BE2C (cell line): ENCODE measurements around the gene FMNL2.

Experiments used
- DNase-seq: peaks from one replicate; pipeline ENCODE4 v3.0.0-alpha.2; 2020
- H3K27me3 ChIP-seq: fragments of 250-450 bp; sonication (Bioruptor Pico); 2 replicates; pipeline ENCODE4 v1.5.1; 2020; ENCODE audit warnings: mild to moderate bottlenecking
- H3K36me3 ChIP-seq: fragments of 250-450 bp; sonication (Bioruptor Pico); 2 replicates; pipeline ENCODE4 v1.5.1; 2020; ENCODE audit warnings: mild to moderate bottlenecking
- H3K4me1 ChIP-seq: fragments of 250-450 bp; sonication (Bioruptor Pico); 2 replicates; pipeline ENCODE4 v1.5.1; 2020
- H3K4me3 ChIP-seq: 2 replicates; pipeline ENCODE4 v1.5.1; 2011; ENCODE audit warnings: low read depth, low read length
- H3K9me3 ChIP-seq: fragments of 250-450 bp; sonication (Bioruptor Pico); 2 replicates; pipeline ENCODE4 v1.5.1; 2020
- TF ChIP-seq, protein P1 (sequence below): IDR thresholded peaks from 2 replicates; pipeline ENCODE4 v1.5.1; 2012; ENCODE audit warnings: mild to moderate bottlenecking, low read depth, low read length

The FMNL2 gene

DNA sequence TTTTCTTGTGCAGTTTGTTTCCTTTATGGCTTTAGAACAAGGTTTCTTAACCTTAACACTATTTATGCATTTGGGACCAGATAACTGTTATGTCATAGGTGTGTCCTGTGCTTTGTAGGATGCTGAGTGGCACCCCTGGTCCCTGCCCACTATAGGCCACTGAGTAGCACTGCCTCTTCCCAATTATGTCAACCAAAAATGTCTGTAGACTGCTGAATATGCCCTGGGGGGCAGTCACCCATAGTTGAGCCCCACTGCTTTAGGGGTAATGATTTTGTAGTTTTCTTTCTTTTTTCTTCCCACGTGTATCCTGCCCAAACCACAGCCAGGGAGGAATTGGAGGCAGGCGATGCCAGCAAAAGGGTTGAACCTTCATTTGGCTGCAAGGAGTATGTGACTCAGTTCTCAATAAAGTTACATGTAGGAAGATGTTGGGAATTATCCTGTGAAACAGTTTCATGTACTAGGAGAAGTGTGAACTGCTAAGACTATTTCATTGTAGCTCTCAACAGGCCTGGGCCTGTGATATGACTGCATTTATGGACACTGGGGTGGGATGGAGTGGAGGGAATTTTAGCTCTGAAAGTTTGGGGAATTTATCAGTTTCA, 65.7 kb downstream of the FMNL2 start:
- H3K4me1 ChIP-seq: no peaks in the 10 kb centered on the region
- no peak overlapping the region for H3K4me3 ChIP-seq
- TF ChIP-seq, protein P1, sequence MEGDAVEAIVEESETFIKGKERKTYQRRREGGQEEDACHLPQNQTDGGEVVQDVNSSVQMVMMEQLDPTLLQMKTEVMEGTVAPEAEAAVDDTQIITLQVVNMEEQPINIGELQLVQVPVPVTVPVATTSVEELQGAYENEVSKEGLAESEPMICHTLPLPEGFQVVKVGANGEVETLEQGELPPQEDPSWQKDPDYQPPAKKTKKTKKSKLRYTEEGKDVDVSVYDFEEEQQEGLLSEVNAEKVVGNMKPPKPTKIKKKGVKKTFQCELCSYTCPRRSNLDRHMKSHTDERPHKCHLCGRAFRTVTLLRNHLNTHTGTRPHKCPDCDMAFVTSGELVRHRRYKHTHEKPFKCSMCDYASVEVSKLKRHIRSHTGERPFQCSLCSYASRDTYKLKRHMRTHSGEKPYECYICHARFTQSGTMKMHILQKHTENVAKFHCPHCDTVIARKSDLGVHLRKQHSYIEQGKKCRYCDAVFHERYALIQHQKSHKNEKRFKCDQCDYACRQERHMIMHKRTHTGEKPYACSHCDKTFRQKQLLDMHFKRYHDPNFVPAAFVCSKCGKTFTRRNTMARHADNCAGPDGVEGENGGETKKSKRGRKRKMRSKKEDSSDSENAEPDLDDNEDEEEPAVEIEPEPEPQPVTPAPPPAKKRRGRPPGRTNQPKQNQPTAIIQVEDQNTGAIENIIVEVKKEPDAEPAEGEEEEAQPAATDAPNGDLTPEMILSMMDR: no peak
- no peaks in the 10 kb centered on the region for H3K9me3 ChIP-seq
- H3K27me3 ChIP-seq: no peaks in the 10 kb centered on the region
- H3K36me3 ChIP-seq: no peaks in the 10 kb centered on the region
- no peak for DNase-seq

DNA sequence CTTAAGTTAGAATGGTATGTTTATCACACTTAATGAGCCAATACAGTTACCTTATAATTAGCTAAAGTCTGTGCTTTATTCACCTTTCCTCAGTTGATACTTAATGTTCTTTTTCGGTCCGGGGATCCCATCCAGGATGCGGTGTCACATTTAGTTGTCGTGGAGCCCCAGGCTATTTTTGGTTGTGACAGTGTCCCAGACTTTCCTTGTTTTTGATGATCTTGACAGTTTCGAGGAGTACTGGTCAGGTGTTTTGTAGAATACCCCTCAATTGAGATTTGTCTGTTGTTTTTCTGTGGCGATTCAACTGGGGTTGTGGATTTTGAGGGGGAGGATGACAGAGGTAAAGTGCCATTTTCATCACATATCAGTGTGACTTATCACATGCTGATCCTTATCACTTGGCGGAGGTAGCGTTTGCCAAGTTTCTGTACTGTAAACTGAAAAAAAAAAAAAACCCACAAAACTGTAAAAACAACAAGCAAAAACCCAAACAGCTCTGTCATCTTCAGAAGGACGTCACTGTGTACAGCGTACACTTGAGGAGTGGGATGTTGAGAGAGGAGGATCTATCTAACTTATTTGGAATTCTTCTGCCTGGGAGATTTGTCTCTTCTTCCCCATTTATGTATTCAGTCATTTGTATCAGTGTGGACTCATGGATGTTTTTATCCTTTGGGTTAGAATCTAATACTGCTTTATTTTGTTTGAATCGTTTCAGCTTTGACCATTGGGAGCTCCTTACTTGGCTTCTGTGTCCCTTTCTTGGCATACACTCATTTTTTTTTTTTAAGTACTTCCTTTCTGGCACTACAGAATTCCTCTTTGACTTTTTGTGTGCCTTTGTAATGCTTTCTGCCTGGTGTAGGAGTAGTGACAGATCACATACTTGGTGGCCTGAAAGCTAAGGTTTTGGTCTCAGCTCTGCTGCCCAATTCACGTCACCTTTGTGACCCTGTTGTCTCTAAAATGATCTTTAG, 68.1 kb downstream of the FMNL2 start:
- Histone ChIP-seq H3K4me1 (no peaks in the 10 kb centered on the region), H3K27me3 (no peaks in the 10 kb centered on the region), H3K9me3 (no peaks in the 10 kb centered on the region), H3K36me3 (no peaks in the 10 kb centered on the region), H3K4me3 (no peak overlapping the region)
- no peak for DNase-seq
- TF ChIP-seq, protein P1: no peak

DNA sequence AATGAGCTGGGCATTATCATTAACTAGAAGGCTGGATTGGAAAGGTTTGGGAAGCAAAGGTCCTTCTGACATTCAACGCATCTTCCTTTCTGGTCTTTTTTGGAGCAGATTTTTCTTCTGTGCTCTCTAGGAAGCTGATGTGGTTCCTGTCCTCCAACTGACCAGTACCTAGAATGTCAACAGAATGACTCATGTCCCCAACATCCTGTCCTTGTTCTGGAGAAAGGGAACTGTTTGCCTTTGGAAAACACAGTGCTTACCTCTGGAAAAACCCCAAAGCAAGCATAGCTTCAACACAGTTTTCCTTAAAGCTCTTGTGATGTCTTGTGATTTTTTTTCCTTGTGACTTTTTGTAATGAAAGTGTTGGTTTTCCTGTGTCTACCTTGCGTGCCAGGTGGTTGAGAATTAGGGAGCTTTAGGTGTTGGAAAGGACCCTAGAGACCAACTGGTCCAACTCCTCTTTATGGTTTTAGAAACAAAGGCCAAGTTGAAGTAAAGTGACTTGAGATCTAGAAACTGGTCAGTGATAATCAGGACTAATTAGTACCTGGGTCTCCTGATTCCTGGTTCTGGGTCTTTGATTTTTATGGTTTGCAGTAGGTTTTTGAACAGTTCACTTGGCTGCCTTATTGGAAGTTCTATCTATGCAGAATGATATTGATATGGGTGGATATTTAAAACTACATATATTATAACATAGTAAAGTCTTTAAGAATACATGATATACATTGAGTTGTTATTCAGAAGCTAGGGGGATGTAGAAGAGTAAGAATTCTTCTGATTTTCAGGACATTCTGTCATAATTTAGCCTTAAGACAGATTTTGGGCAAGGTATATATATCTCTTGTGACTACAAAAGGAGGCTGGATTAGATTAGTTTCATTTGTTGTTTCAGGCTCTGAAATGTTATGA, 70.5 kb downstream of the FMNL2 start:
- no peaks in the 10 kb centered on the region for H3K4me1 ChIP-seq
- no peak for DNase-seq
- no peaks in the 10 kb centered on the region for H3K9me3 ChIP-seq
- no peaks in the 10 kb centered on the region for H3K36me3 ChIP-seq
- TF ChIP-seq, protein P1: no peak
- H3K4me3 ChIP-seq: no peak overlapping the region
- no peaks in the 10 kb centered on the region for H3K27me3 ChIP-seq

DNA sequence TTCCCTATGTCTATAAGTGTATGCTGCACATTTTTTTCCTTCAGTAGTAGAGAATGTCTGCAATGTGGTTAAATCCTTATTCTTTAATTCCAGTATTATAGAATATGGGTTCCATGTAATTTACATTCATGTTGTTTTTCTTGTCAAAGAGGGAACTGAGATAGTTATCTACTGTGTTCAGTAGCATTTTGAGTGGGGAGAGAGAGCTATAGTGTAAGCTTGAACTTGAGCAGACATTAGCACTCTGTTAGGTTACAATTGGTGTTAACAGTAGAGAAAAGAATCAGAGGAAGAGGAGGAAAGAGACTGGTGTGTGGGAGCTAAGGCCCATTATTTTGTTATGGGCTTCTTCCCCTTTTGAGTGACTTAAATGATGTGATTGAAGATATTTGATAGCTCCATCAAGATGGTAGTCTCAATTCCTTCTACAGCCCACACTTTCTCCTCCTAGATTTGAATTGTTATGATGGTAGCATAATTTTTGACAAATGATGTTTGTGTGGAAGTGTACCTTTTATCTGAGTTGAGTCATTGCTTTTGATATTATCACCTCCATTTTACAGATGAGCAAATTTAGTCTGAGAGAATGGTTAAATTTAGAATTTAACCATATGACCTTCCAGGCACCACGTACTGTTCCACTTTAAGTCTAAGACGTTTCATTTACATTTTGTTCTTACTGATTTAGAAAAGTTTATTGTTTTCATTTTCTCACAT, 71.3 kb downstream of the FMNL2 start:
- DNase-seq: no peak
- H3K4me1 ChIP-seq: no peaks in the 10 kb centered on the region
- H3K36me3 ChIP-seq: no peaks in the 10 kb centered on the region
- no peaks in the 10 kb centered on the region for H3K9me3 ChIP-seq
- TF ChIP-seq, protein P1: no peak
- H3K4me3 ChIP-seq: no peak overlapping the region
- H3K27me3 ChIP-seq: no peaks in the 10 kb centered on the region

DNA sequence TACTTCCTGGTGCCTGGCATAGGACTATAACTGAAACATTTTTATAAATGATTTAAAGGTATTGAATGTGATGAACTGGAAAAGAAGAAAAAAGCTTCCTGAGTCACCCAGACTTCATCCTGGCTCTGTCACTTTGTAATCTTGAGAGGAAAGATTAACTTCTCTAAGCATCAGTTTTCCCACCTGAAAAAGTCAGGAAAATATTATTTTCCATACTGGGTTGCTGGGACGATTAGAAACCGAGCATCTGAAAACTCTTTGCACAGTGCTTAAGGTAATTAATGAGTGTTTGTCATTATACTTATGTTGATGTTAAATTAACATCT, 71.8 kb downstream of the FMNL2 start:
- no peaks in the 10 kb centered on the region for H3K27me3 ChIP-seq
- TF ChIP-seq, protein P1: no peak
- no peaks in the 10 kb centered on the region for H3K4me1 ChIP-seq
- H3K36me3 ChIP-seq: no peaks in the 10 kb centered on the region
- no peaks in the 10 kb centered on the region for H3K9me3 ChIP-seq
- no peak for DNase-seq
- no peak overlapping the region for H3K4me3 ChIP-seq
